Measurements from ENCODE around the gene NAALADL2.
"Not testable (repeated sequence)": the region's sequence is repeated elsewhere in the genome, so short reads cannot be mapped to it uniquely, and the experiment has no call there.

- TF ChIP-seq EZH2 (IDR thresholded peaks at IDR 0.05; ENCODE audit: borderline replicate concordance, low read depth, low read length, severe bottlenecking); CTCF (IDR thresholded peaks at IDR 0.05; ENCODE audit: extremely low read depth in 1 of 2, insufficient read depth in 1 of 2, low read depth in 1 of 2, low read length in 2 of 2); MYC (IDR thresholded peaks at IDR 0.05; ENCODE audit: low read depth, low read length); POLR2A (IDR thresholded peaks at IDR 0.05; ENCODE audit: low read depth, low read length); JUN (IDR thresholded peaks at IDR 0.05; ENCODE audit: borderline replicate concordance, insufficient read depth, insufficient read length, low read depth); POLR2AphosphoS5 (IDR thresholded peaks at IDR 0.05; ENCODE audit: insufficient read depth, low read depth, low read length): not testable (repeated sequence)
- TF ChIP-seq, protein P1, sequence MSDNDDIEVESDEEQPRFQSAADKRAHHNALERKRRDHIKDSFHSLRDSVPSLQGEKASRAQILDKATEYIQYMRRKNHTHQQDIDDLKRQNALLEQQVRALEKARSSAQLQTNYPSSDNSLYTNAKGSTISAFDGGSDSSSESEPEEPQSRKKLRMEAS (IDR thresholded peaks at IDR 0.05; ENCODE audit: insufficient read depth, insufficient read length), result not testable (repeated sequence)
Measured at GRCh38 chr3:175528693-175529092, 669.6 kb downstream of the NAALADL2 start.

All from endothelial cell of umbilical vein (primary cell).